ENCODE results near the gene CD200R1L.

The CD200R1L gene

DNA sequence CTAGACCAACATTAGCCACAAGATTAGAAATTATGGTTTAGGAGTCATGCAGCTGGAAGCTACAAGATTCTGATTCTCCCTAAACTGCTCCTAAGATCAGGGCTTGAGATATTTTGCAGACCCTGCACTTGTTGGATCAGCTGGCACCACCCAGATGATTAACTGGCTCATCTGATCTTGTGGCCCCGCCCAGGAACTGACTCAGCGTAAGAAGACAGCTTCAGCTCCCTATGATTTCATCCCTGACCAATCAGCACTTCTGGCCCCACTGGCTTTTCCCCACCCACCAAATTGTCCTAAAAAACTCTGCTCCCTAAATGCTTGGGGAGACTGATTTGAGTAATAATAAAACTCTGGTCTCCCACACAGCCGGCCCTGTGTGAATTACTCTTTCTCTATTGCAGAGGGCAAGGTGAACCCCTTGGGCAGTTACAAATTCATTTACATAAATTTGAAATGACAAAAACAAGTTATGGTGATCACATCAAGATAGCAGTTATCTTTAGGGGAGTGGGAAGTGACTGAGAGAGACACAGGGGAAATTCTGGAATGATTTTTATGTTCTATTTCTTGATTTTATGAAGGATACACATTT lies 76.5 kb downstream of the CD200R1L start:
- DNase-seq: peak; percentile 48
- no peaks in the 10 kb centered on the region; the same call in 1 of the 2 replicates for H3K4me1 ChIP-seq
- no peaks in the 10 kb centered on the region for H3K36me3 ChIP-seq
- H3K9me3 ChIP-seq: no peaks in the 10 kb centered on the region
- H3K27me3 ChIP-seq: no peaks in the 10 kb centered on the region
- no peak overlapping the region for H3K4me3 ChIP-seq (ENCODE audit: low read depth, low read length)
- TF ChIP-seq, protein P1, sequence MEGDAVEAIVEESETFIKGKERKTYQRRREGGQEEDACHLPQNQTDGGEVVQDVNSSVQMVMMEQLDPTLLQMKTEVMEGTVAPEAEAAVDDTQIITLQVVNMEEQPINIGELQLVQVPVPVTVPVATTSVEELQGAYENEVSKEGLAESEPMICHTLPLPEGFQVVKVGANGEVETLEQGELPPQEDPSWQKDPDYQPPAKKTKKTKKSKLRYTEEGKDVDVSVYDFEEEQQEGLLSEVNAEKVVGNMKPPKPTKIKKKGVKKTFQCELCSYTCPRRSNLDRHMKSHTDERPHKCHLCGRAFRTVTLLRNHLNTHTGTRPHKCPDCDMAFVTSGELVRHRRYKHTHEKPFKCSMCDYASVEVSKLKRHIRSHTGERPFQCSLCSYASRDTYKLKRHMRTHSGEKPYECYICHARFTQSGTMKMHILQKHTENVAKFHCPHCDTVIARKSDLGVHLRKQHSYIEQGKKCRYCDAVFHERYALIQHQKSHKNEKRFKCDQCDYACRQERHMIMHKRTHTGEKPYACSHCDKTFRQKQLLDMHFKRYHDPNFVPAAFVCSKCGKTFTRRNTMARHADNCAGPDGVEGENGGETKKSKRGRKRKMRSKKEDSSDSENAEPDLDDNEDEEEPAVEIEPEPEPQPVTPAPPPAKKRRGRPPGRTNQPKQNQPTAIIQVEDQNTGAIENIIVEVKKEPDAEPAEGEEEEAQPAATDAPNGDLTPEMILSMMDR (IDR thresholded peaks at IDR 0.05; ENCODE audit: low read depth, low read length): no peak

DNA sequence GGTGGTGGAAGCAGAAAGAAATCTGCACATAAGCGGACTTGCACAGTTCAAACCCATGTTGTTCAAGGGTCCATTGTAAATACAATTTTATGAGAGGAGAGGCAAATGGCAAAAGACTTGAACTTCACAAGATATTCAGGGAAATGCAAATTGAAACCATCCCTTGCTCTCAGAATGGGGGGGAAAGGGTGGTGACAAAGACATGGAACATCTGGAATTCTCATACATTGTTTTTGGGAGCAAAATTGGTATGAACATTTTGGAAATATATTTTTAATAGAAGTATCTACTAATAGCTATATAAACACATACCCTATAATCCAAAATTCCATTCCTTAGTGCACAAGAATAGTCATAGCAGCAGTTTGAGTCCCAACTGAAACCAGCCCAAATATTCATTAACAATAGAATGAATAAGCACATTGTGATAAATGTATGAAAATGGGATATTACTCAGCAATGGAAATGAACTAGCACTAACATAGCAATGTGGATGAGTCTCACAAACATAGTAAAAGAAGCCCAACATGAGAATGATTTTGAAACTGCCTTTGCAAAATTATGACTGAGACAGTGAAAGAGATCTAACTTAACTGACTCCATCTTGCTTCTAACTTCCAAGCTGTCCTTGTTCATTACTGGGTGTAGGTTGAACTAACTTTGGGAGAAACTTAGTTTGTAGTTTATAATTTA lies 77.2 kb downstream of the CD200R1L start:
- no peaks in the 10 kb centered on the region for H3K36me3 ChIP-seq
- no peaks in the 10 kb centered on the region for H3K9me3 ChIP-seq
- H3K4me1 ChIP-seq: no peaks in the 10 kb centered on the region; the same call in 1 of the 2 replicates
- no peak for DNase-seq
- no peaks in the 10 kb centered on the region for H3K27me3 ChIP-seq
- TF ChIP-seq, protein P1 (IDR thresholded peaks at IDR 0.05; ENCODE audit: low read depth, low read length): no peak
- H3K4me3 ChIP-seq (ENCODE audit: low read depth, low read length): no peak overlapping the region

DNA sequence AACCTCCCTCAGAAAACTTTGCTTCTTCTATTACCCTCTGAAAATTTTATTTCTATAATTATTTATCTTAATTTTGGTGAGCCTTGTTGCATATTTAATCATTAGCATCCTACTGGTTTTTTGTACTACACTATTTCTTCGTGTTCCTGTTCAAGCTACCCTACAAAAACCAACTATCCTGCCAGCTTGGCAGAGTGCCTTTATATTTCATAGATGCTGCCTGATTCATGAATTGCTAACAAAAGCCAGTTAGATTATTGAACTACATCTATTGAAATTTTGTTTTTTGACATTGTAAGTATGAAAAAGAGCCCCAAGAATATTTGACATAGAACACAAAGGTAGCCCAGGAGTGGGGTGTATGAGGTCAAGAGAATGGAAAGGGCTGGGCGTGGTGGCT lies 78.9 kb downstream of the CD200R1L start:
- Histone ChIP-seq H3K27me3 (no peaks in the 10 kb centered on the region), H3K36me3 (no peaks in the 10 kb centered on the region), H3K9me3 (no peaks in the 10 kb centered on the region), H3K4me3 (ENCODE audit: low read depth, low read length) (no peak overlapping the region), H3K4me1 (no peaks in the 10 kb centered on the region; the same call in 1 of the 2 replicates)
- no peak for DNase-seq
- TF ChIP-seq, protein P1 (IDR thresholded peaks at IDR 0.05; ENCODE audit: low read depth, low read length): no peak

DNA sequence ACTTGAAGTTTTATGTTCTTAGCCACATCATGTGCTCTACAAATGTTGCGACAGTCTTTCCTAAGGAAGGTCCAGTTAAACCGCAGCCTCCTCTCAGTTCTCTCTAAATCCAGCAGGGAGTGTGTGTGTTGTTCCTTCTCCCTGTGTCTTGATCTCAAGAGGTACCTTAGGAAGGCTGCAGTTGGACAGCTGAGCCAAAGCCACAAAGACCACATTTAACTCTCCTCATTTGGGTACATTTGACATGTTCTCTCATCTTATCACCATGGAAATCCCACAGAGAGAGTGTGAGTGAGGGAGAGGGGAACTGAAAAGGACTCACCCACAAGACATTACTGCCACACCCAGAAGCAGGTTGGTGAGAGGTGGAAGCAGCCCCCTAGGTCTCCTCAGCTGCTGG lies 79.5 kb downstream of the CD200R1L start:
- Histone ChIP-seq H3K4me1 (no peaks in the 10 kb centered on the region; the same call in 1 of the 2 replicates), H3K27me3 (no peaks in the 10 kb centered on the region), H3K36me3 (no peaks in the 10 kb centered on the region), H3K4me3 (ENCODE audit: low read depth, low read length) (no peak overlapping the region), H3K9me3 (no peaks in the 10 kb centered on the region)
- DNase-seq: no peak
- TF ChIP-seq, protein P1 (IDR thresholded peaks at IDR 0.05; ENCODE audit: low read depth, low read length): no peak
